ENCODE results near the gene GNPTG.

DNA sequence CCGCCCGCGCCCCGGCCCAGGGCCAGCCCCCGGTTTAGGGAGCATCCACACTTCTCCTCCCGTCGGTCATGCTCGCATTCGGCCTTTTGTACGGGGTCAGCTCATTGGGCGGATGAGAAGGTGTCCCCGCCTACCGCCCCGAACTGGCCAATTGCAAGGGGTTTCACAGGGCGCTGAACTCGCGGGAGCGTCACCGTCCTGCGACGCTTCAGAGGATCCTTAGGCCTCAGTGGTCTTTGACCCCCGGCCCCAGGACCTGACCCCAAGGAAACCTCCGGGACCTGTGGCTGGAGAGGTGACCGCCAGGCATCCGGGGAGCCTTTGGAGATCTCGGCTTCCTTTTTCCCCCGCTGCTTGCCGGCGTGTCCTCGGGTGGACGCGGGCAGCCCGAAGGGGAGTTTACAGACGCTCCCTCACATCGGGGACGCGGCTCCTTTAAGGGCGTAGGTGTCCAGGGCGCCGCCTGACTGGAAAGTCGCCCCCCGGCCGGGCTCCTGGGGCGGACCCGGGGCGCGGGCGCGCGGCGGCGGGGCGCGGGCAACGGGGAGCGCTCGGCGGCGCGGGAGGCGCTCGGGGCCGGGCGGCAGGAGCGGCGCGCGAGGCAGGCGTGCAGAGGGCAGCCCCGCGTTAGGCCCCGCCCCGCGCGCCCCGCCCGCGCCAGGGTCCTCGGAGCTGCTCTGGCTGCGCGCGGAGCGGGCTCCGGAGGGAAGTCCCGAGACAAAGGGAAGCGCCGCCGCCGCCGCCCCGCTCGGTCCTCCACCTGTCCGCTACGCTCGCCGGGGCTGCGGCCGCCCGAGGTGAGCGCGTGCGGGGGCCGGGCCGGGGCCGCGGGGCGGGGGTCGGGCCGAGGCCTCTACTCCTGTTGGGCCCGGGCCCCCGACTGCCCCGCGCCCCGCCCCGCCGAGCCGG, 42.5 kb upstream of the GNPTG start, which contains the start of gene UBE2I:
- TF ChIP-seq, protein P1, sequence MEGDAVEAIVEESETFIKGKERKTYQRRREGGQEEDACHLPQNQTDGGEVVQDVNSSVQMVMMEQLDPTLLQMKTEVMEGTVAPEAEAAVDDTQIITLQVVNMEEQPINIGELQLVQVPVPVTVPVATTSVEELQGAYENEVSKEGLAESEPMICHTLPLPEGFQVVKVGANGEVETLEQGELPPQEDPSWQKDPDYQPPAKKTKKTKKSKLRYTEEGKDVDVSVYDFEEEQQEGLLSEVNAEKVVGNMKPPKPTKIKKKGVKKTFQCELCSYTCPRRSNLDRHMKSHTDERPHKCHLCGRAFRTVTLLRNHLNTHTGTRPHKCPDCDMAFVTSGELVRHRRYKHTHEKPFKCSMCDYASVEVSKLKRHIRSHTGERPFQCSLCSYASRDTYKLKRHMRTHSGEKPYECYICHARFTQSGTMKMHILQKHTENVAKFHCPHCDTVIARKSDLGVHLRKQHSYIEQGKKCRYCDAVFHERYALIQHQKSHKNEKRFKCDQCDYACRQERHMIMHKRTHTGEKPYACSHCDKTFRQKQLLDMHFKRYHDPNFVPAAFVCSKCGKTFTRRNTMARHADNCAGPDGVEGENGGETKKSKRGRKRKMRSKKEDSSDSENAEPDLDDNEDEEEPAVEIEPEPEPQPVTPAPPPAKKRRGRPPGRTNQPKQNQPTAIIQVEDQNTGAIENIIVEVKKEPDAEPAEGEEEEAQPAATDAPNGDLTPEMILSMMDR (IDR thresholded peaks at IDR 0.05), result no peak
- no peak for TF ChIP-seq POLR2A (IDR thresholded peaks at IDR 0.05)
